ENCODE results near the gene ZNF700. TPM values are rescaled to one million over a fixed set of nuclear protein-coding genes. Genes with fewer than 3 reads are reported as not detected.

The ZNF700 gene
- polyA plus RNA-seq, 1 donor from 2014 or later, result 35.9 TPM

DNA sequence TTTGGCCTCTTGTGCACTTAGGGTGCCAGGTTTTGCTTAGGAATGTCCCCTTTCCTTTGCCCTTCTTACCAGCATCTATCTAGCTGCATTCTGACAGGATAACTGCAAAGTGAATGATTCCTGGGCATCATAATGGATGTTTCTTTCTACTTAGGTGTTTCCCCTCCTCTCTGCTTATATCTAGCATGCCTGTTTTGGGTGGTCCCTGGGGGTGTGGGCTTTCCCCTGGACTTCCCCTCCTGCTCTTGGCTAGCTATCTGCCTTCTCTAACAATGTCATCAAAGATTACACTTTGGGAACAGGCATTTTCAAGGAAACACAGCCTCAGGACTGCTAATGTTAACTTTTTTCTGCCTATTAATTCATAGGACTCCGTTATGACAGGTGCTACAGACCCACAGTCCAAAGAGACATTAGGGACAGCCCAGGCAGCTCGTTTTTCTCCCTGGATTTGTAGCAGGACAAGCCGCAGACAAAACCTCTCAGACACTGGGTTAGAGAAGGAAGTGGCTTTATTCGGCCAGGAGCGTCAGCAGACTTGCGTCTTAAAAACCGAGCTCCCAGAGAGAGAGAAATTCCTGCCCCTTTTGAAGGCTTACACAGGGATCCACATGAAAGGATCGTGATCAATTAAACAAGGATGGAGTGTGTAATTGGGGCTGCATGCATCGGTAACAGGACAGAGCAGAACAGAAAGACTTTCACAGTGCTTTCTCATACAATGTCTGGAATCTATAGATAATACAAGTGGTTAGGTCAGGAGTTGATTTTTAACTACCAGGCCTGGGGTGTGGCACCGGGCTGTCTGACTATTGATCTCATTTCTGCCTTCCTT lies 17.3 kb downstream of the ZNF700 start:
- no peaks in the 10 kb centered on the region for H3F3A ChIP-seq (ENCODE audit: insufficient read depth, low read length, poor library complexity, severe bottlenecking)
- H3K79me2 ChIP-seq (replicated peaks; ENCODE audit: insufficient read depth, low read length), result peaks cover 8% of the 10 kb centered on the region
- H3K9me3 ChIP-seq (ENCODE audit: low read length), result peaks cover 19% of the 10 kb centered on the region
- no peak overlapping the region for H3K27ac ChIP-seq (ENCODE audit: low read length)
- TF ChIP-seq, protein P1, sequence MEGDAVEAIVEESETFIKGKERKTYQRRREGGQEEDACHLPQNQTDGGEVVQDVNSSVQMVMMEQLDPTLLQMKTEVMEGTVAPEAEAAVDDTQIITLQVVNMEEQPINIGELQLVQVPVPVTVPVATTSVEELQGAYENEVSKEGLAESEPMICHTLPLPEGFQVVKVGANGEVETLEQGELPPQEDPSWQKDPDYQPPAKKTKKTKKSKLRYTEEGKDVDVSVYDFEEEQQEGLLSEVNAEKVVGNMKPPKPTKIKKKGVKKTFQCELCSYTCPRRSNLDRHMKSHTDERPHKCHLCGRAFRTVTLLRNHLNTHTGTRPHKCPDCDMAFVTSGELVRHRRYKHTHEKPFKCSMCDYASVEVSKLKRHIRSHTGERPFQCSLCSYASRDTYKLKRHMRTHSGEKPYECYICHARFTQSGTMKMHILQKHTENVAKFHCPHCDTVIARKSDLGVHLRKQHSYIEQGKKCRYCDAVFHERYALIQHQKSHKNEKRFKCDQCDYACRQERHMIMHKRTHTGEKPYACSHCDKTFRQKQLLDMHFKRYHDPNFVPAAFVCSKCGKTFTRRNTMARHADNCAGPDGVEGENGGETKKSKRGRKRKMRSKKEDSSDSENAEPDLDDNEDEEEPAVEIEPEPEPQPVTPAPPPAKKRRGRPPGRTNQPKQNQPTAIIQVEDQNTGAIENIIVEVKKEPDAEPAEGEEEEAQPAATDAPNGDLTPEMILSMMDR (IDR thresholded peaks at IDR 0.05; ENCODE audit: poor library complexity, severe bottlenecking), result no peak
- TF ChIP-seq MXI1 (conservative IDR thresholded peaks at IDR 0.05; ENCODE audit: poor library complexity, severe bottlenecking), result no peak
- no peak for TF ChIP-seq EZH2 (IDR thresholded peaks at IDR 0.05; ENCODE audit: borderline replicate concordance, insufficient read depth, low read length, poor library complexity, severe bottlenecking)
- no peak for TF ChIP-seq TAF1 (IDR thresholded peaks at IDR 0.05; ENCODE audit: low read depth)
- TF ChIP-seq POLR2AphosphoS5 (IDR thresholded peaks at IDR 0.05), result no peak
- no peak for TF ChIP-seq SMC3 (conservative IDR thresholded peaks at IDR 0.05; ENCODE audit: poor library complexity)
- TF ChIP-seq EP300 (conservative IDR thresholded peaks at IDR 0.05; ENCODE audit: poor library complexity, severe bottlenecking), result no peak
- TF ChIP-seq, protein P2, sequence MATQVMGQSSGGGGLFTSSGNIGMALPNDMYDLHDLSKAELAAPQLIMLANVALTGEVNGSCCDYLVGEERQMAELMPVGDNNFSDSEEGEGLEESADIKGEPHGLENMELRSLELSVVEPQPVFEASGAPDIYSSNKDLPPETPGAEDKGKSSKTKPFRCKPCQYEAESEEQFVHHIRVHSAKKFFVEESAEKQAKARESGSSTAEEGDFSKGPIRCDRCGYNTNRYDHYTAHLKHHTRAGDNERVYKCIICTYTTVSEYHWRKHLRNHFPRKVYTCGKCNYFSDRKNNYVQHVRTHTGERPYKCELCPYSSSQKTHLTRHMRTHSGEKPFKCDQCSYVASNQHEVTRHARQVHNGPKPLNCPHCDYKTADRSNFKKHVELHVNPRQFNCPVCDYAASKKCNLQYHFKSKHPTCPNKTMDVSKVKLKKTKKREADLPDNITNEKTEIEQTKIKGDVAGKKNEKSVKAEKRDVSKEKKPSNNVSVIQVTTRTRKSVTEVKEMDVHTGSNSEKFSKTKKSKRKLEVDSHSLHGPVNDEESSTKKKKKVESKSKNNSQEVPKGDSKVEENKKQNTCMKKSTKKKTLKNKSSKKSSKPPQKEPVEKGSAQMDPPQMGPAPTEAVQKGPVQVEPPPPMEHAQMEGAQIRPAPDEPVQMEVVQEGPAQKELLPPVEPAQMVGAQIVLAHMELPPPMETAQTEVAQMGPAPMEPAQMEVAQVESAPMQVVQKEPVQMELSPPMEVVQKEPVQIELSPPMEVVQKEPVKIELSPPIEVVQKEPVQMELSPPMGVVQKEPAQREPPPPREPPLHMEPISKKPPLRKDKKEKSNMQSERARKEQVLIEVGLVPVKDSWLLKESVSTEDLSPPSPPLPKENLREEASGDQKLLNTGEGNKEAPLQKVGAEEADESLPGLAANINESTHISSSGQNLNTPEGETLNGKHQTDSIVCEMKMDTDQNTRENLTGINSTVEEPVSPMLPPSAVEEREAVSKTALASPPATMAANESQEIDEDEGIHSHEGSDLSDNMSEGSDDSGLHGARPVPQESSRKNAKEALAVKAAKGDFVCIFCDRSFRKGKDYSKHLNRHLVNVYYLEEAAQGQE (IDR thresholded peaks at IDR 0.05; ENCODE audit: borderline replicate concordance), result no peak
- no peak for TF ChIP-seq RAD21 (conservative IDR thresholded peaks at IDR 0.05)
- no peaks in the 10 kb centered on the region for H3K27me3 ChIP-seq (ENCODE audit: insufficient read depth, low read depth, low read length)
- no peak overlapping the region for H3K4me3 ChIP-seq (ENCODE audit: low read length)
- H3K9me2 ChIP-seq (ENCODE audit: insufficient read depth, low read length), result no peaks in the 10 kb centered on the region
- H2AFZ ChIP-seq (ENCODE audit: low read depth, low read length), result no peak overlapping the region
- no peak overlapping the region for H3K4me2 ChIP-seq (ENCODE audit: low read length)
- H3K36me3 ChIP-seq (ENCODE audit: insufficient read depth, low read length), result no peaks in the 10 kb centered on the region
- H3K9ac ChIP-seq (ENCODE audit: low read length), result no peak overlapping the region
- no peaks in the 10 kb centered on the region for H4K20me1 ChIP-seq (ENCODE audit: insufficient read depth)

DNA sequence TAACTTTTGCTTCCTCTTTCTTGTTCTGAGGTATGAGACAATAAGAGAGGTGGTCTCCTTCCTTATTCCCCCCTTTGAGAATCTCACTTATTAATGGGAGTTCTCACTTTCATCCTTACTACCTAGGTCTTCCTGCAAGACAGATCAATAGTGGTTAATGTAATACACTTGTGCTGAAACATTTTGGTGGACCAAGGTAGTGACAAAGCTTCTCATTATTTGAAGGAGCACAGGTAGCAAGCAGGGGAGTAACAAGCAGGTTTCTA lies 17.9 kb downstream of the ZNF700 start:
- no peak overlapping the region for H3K4me2 ChIP-seq (ENCODE audit: low read length)
- no peak overlapping the region for H3K9ac ChIP-seq (ENCODE audit: low read length)
- peaks cover 19% of the 10 kb centered on the region for H3K9me3 ChIP-seq (ENCODE audit: low read length)
- peaks cover 4% of the 10 kb centered on the region for H3K36me3 ChIP-seq (ENCODE audit: insufficient read depth, low read length)
- no peaks in the 10 kb centered on the region for H3K9me2 ChIP-seq (ENCODE audit: insufficient read depth, low read length)
- TF ChIP-seq TAF1 (IDR thresholded peaks at IDR 0.05; ENCODE audit: low read depth) (no peak), MXI1 (conservative IDR thresholded peaks at IDR 0.05; ENCODE audit: poor library complexity, severe bottlenecking) (no peak), SMC3 (conservative IDR thresholded peaks at IDR 0.05; ENCODE audit: poor library complexity) (no peak), RAD21 (conservative IDR thresholded peaks at IDR 0.05) (no peak)
- TF ChIP-seq, protein P1 (IDR thresholded peaks at IDR 0.05; ENCODE audit: poor library complexity, severe bottlenecking), result no peak
- H3F3A ChIP-seq (ENCODE audit: insufficient read depth, low read length, poor library complexity, severe bottlenecking), result no peaks in the 10 kb centered on the region
- no peak overlapping the region for H2AFZ ChIP-seq (ENCODE audit: low read depth, low read length)
- no peak overlapping the region for H3K27ac ChIP-seq (ENCODE audit: low read length)
- no peaks in the 10 kb centered on the region for H3K27me3 ChIP-seq (ENCODE audit: insufficient read depth, low read depth, low read length)
- no peak overlapping the region for H3K4me3 ChIP-seq (ENCODE audit: low read length)
- peaks cover 6% of the 10 kb centered on the region for H3K79me2 ChIP-seq (replicated peaks; ENCODE audit: insufficient read depth, low read length)
- no peaks in the 10 kb centered on the region for H4K20me1 ChIP-seq (ENCODE audit: insufficient read depth)

Data from neural cell (in vitro differentiated cells).